ENCODE data around the gene WFS1. TPM values are rescaled to one million over a fixed set of nuclear protein-coding genes. Genes with fewer than 3 reads are reported as not detected.

The WFS1 gene
- total and polyA plus RNA-seq, 2 of the 13 experiments (the other 11 are each of a cell fraction or from before 2014, with no cell fraction given) = 39.1 to 42.2 TPM

GRCh38 chr4:6277139-6277802 lies 7.6 kb downstream of the WFS1 start (continued):
- TF ChIP-seq IRX3 (CRISPR knock-in tag; IDR thresholded peaks at IDR 0.05; ENCODE audit: borderline replicate concordance, low read depth) = no peak
- TF ChIP-seq PCBP1 (IDR thresholded peaks at IDR 0.05; ENCODE audit: borderline replicate concordance, low read depth, low read length) = no peak
- no peak for TF ChIP-seq NAIF1 (CRISPR knock-in tag; IDR thresholded peaks at IDR 0.05; ENCODE audit: borderline replicate concordance)
- no peak for TF ChIP-seq ZFP1 (CRISPR knock-in tag; IDR thresholded peaks at IDR 0.05)
- no peak for TF ChIP-seq RELA (CRISPR knock-in tag; IDR thresholded peaks at IDR 0.05)
- TF ChIP-seq, protein P1, sequence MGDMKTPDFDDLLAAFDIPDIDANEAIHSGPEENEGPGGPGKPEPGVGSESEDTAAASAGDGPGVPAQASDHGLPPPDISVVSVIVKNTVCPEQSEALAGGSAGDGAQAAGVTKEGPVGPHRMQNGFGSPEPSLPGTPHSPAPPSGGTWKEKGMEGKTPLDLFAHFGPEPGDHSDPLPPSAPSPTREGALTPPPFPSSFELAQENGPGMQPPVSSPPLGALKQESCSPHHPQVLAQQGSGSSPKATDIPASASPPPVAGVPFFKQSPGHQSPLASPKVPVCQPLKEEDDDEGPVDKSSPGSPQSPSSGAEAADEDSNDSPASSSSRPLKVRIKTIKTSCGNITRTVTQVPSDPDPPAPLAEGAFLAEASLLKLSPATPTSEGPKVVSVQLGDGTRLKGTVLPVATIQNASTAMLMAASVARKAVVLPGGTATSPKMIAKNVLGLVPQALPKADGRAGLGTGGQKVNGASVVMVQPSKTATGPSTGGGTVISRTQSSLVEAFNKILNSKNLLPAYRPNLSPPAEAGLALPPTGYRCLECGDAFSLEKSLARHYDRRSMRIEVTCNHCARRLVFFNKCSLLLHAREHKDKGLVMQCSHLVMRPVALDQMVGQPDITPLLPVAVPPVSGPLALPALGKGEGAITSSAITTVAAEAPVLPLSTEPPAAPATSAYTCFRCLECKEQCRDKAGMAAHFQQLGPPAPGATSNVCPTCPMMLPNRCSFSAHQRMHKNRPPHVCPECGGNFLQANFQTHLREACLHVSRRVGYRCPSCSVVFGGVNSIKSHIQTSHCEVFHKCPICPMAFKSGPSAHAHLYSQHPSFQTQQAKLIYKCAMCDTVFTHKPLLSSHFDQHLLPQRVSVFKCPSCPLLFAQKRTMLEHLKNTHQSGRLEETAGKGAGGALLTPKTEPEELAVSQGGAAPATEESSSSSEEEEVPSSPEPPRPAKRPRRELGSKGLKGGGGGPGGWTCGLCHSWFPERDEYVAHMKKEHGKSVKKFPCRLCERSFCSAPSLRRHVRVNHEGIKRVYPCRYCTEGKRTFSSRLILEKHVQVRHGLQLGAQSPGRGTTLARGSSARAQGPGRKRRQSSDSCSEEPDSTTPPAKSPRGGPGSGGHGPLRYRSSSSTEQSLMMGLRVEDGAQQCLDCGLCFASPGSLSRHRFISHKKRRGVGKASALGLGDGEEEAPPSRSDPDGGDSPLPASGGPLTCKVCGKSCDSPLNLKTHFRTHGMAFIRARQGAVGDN (CRISPR knock-in tag; IDR thresholded peaks at IDR 0.05) = peak; percentile 88
- no peak for TF ChIP-seq PITX1 (CRISPR knock-in tag; IDR thresholded peaks at IDR 0.05)
- no peak for TF ChIP-seq CEBPZ (IDR thresholded peaks at IDR 0.05; ENCODE audit: low read length)
- no peak for TF ChIP-seq SIX4 (CRISPR knock-in tag; IDR thresholded peaks at IDR 0.05)
- TF ChIP-seq, protein P2, sequence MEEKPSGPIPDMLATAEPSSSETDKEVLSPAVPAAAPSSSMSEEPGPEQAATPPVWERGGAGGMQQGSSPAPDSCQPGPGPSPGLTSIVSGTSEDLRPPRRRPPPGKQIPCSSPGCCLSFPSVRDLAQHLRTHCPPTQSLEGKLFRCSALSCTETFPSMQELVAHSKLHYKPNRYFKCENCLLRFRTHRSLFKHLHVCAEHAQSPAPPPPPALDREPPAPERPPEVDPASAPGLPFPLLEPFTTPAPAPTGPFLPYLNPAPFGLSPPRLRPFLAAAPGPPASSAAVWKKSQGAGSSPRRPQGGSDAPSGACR (CRISPR knock-in tag; IDR thresholded peaks at IDR 0.05) = no peak
- TF ChIP-seq TRAFD1 (CRISPR knock-in tag; IDR thresholded peaks at IDR 0.05; ENCODE audit: borderline replicate concordance) = no peak
- no peak for TF ChIP-seq JDP2 (CRISPR knock-in tag; IDR thresholded peaks at IDR 0.05; ENCODE audit: borderline replicate concordance)
- TF ChIP-seq, protein P3, sequence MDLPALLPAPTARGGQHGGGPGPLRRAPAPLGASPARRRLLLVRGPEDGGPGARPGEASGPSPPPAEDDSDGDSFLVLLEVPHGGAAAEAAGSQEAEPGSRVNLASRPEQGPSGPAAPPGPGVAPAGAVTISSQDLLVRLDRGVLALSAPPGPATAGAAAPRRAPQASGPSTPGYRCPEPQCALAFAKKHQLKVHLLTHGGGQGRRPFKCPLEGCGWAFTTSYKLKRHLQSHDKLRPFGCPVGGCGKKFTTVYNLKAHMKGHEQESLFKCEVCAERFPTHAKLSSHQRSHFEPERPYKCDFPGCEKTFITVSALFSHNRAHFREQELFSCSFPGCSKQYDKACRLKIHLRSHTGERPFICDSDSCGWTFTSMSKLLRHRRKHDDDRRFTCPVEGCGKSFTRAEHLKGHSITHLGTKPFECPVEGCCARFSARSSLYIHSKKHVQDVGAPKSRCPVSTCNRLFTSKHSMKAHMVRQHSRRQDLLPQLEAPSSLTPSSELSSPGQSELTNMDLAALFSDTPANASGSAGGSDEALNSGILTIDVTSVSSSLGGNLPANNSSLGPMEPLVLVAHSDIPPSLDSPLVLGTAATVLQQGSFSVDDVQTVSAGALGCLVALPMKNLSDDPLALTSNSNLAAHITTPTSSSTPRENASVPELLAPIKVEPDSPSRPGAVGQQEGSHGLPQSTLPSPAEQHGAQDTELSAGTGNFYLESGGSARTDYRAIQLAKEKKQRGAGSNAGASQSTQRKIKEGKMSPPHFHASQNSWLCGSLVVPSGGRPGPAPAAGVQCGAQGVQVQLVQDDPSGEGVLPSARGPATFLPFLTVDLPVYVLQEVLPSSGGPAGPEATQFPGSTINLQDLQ (CRISPR knock-in tag; IDR thresholded peaks at IDR 0.05) = no peak
- TF ChIP-seq SMARCC2 (IDR thresholded peaks at IDR 0.05) = no peak
- TF ChIP-seq MIXL1 (CRISPR knock-in tag; IDR thresholded peaks at IDR 0.05) = no peak
- no peak for TF ChIP-seq RFX1 (IDR thresholded peaks at IDR 0.05)
